ENCODE measurements around the gene ILF2.
A peak's percentile ranks its signal among the peaks of the same experiment; 100 is the strongest.

The ILF2 gene

DNA sequence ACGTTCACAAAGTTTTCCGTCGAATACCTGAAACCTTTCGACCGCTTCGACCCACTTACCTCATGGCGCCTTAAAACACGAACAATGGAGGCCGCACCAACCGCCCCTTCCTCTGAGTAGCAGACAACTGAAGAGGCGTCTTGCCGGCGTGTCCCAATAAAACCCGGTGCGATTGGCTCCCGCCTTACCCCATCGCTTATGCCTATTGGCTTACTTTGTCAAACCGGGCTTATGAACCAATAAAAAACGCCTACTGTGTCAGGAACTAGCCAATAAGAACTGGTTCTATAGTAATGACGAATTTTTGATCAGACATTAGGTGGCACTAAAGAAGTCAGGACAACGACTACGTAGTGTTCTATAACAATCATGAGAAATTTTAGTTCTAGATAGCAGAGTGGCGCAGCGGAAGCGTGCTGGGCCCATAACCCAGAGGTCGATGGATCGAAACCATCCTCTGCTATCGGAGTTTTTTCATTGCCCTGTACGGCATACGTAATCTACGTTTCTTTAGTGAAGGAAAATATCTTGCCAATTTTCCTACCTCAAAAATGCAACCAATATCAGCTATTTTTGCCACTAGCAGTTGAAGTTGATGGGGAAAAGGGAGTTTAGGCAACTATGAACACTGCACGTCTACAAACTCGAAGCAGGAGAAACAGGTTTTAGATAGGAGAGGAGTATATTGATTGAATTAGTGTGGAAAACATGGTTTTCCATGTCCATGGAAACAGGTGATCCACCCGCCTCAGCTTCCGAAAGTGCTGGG is at the start of gene ILF2:
ILF2 (minus strand) TSS at position 135 of the 769 bp plus-strand sequence; CDS start at position 64, 71 bp downstream.
- CTCF ChIA-PET, result interaction anchor here (1.3 to 1.5 kb wide), 2 partner anchors 36 to 77 kb away, joined by 4 to 5 read pairs; no protein-coding TSS in a partner anchor
- POLR2A ChIA-PET, result interaction anchor here (0.6 to 2.1 kb wide), 11 partner anchors 13 to 319 kb away, joined by 3 to 12 read pairs (median 3); partner anchors contain the start of genes CHTOP, CREB3L4, GATAD2B and INTS3
- Histone ChIP-seq H3K4me3 (ENCODE audit: low read depth, low read length) (peak within 1 kb of the TSS; percentile 85), H3K9me3 (ENCODE audit: control insufficient read depth, insufficient read depth, low read depth, low read length) (no peaks in the 10 kb centered on the region), H3K27ac (ENCODE audit: extremely low read depth, low read depth, low read length) (peak within 1 kb of the TSS; percentile 77), H3K36me3 (ENCODE audit: control insufficient read depth in 2 of 2, insufficient read depth in 1 of 2, low read length in 2 of 2) (peaks cover 35 to 43% of the 10 kb centered on the region in 2 experiments), H3K4me1 (ENCODE audit: control insufficient read depth, insufficient read depth, low read length) (no peaks in the 10 kb centered on the region)
- peak; percentile 87 for TF ChIP-seq ZFP69B (tag by site-specific recombination; IDR thresholded peaks at IDR 0.05)
- no peak for TF ChIP-seq GLIS2 (tag by site-specific recombination; IDR thresholded peaks at IDR 0.05)
- no peak for TF ChIP-seq KLF16 (tag by site-specific recombination; IDR thresholded peaks at IDR 0.05)
- TF ChIP-seq, protein P1, sequence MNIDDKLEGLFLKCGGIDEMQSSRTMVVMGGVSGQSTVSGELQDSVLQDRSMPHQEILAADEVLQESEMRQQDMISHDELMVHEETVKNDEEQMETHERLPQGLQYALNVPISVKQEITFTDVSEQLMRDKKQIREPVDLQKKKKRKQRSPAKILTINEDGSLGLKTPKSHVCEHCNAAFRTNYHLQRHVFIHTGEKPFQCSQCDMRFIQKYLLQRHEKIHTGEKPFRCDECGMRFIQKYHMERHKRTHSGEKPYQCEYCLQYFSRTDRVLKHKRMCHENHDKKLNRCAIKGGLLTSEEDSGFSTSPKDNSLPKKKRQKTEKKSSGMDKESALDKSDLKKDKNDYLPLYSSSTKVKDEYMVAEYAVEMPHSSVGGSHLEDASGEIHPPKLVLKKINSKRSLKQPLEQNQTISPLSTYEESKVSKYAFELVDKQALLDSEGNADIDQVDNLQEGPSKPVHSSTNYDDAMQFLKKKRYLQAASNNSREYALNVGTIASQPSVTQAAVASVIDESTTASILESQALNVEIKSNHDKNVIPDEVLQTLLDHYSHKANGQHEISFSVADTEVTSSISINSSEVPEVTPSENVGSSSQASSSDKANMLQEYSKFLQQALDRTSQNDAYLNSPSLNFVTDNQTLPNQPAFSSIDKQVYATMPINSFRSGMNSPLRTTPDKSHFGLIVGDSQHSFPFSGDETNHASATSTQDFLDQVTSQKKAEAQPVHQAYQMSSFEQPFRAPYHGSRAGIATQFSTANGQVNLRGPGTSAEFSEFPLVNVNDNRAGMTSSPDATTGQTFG (tag by site-specific recombination; IDR thresholded peaks at IDR 0.05; ENCODE audit: borderline replicate concordance), result no peak; the same call in 1 of the 2 replicates
- TF ChIP-seq HOXD13 (CRISPR knock-in tag; IDR thresholded peaks at IDR 0.05; ENCODE audit: borderline replicate concordance), result no peak
- TF ChIP-seq ZNF571 (tag by site-specific recombination; IDR thresholded peaks at IDR 0.05), result no peak
- TF ChIP-seq, protein P2, sequence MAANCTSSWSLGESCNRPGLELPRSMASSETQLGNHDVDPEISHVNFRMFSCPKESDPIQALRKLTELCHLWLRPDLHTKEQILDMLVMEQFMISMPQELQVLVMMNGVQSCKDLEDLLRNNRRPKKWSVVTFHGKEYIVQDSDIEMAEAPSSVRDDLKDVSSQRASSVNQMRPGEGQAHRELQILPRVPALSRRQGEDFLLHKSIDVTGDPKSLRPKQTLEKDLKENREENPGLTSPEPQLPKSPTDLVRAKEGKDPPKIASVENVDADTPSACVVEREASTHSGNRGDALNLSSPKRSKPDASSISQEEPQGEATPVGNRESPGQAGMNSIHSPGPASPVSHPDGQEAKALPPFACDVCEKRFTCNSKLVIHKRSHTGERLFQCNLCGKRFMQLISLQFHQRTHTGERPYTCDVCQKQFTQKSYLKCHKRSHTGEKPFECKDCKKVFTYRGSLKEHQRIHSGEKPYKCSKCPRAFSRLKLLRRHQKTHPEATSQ (tag by site-specific recombination; IDR thresholded peaks at IDR 0.05), result peak; percentile 56; the same call in 1 of the 2 replicates
- TF ChIP-seq ZNF302 (tag by site-specific recombination; IDR thresholded peaks at IDR 0.05; ENCODE audit: low read depth), result no peak
- TF ChIP-seq, protein P3, sequence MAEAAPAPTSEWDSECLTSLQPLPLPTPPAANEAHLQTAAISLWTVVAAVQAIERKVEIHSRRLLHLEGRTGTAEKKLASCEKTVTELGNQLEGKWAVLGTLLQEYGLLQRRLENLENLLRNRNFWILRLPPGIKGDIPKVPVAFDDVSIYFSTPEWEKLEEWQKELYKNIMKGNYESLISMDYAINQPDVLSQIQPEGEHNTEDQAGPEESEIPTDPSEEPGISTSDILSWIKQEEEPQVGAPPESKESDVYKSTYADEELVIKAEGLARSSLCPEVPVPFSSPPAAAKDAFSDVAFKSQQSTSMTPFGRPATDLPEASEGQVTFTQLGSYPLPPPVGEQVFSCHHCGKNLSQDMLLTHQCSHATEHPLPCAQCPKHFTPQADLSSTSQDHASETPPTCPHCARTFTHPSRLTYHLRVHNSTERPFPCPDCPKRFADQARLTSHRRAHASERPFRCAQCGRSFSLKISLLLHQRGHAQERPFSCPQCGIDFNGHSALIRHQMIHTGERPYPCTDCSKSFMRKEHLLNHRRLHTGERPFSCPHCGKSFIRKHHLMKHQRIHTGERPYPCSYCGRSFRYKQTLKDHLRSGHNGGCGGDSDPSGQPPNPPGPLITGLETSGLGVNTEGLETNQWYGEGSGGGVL (tag by site-specific recombination; IDR thresholded peaks at IDR 0.05), result no peak
- no peak for TF ChIP-seq GLI2 (tag by site-specific recombination; IDR thresholded peaks at IDR 0.05; ENCODE audit: borderline replicate concordance, low read depth)
- peak; percentile 84 for TF ChIP-seq ZSCAN30 (tag by site-specific recombination; IDR thresholded peaks at IDR 0.05)
- TF ChIP-seq, protein P4, sequence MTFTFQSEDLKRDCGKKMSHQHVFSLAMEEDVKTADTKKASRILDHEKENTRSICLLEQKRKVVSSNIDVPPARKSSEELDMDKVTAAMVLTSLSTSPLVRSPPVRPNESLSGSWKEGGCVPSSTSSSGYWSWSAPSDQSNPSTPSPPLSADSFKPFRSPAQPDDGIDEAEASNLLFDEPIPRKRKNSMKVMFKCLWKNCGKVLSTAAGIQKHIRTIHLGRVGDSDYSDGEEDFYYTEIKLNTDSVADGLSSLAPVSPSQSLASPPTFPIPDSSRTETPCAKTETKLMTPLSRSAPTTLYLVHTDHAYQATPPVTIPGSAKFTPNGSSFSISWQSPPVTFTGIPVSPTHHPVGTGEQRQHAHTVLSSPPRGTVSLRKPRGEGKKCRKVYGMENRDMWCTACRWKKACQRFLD (tag by site-specific recombination; IDR thresholded peaks at IDR 0.05), result no peak
- TF ChIP-seq, protein P5, sequence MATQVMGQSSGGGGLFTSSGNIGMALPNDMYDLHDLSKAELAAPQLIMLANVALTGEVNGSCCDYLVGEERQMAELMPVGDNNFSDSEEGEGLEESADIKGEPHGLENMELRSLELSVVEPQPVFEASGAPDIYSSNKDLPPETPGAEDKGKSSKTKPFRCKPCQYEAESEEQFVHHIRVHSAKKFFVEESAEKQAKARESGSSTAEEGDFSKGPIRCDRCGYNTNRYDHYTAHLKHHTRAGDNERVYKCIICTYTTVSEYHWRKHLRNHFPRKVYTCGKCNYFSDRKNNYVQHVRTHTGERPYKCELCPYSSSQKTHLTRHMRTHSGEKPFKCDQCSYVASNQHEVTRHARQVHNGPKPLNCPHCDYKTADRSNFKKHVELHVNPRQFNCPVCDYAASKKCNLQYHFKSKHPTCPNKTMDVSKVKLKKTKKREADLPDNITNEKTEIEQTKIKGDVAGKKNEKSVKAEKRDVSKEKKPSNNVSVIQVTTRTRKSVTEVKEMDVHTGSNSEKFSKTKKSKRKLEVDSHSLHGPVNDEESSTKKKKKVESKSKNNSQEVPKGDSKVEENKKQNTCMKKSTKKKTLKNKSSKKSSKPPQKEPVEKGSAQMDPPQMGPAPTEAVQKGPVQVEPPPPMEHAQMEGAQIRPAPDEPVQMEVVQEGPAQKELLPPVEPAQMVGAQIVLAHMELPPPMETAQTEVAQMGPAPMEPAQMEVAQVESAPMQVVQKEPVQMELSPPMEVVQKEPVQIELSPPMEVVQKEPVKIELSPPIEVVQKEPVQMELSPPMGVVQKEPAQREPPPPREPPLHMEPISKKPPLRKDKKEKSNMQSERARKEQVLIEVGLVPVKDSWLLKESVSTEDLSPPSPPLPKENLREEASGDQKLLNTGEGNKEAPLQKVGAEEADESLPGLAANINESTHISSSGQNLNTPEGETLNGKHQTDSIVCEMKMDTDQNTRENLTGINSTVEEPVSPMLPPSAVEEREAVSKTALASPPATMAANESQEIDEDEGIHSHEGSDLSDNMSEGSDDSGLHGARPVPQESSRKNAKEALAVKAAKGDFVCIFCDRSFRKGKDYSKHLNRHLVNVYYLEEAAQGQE (tag by site-specific recombination; IDR thresholded peaks at IDR 0.05), result peak; percentile 30; the same call in 1 of the 2 replicates
- TF ChIP-seq ZNF175 (tag by site-specific recombination; IDR thresholded peaks at IDR 0.05), result no peak
- no peak for TF ChIP-seq ZNF433 (tag by site-specific recombination; IDR thresholded peaks at IDR 0.05; ENCODE audit: low read depth)
- peak; percentile 88 for TF ChIP-seq SCRT2 (tag by site-specific recombination; IDR thresholded peaks at IDR 0.05)
- TF ChIP-seq, protein P6, sequence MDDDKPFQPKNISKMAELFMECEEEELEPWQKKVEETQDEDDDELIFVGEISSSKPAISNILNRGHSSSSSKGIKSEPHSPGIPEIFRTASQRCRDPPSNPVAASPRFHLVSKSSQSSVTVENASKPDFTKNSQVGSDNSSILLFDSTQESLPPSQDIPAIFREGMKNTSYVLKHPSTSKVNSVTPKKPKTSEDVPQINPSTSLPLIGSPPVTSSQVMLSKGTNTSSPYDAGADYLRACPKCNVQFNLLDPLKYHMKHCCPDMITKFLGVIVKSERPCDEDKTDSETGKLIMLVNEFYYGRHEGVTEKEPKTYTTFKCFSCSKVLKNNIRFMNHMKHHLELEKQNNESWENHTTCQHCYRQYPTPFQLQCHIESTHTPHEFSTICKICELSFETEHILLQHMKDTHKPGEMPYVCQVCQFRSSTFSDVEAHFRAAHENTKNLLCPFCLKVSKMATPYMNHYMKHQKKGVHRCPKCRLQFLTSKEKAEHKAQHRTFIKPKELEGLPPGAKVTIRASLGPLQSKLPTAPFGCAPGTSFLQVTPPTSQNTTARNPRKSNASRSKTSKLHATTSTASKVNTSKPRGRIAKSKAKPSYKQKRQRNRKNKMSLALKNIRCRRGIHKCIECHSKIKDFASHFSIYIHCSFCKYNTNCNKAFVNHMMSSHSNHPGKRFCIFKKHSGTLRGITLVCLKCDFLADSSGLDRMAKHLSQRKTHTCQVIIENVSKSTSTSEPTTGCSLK (tag by site-specific recombination; IDR thresholded peaks at IDR 0.05), result no peak
- TF ChIP-seq, protein P7, sequence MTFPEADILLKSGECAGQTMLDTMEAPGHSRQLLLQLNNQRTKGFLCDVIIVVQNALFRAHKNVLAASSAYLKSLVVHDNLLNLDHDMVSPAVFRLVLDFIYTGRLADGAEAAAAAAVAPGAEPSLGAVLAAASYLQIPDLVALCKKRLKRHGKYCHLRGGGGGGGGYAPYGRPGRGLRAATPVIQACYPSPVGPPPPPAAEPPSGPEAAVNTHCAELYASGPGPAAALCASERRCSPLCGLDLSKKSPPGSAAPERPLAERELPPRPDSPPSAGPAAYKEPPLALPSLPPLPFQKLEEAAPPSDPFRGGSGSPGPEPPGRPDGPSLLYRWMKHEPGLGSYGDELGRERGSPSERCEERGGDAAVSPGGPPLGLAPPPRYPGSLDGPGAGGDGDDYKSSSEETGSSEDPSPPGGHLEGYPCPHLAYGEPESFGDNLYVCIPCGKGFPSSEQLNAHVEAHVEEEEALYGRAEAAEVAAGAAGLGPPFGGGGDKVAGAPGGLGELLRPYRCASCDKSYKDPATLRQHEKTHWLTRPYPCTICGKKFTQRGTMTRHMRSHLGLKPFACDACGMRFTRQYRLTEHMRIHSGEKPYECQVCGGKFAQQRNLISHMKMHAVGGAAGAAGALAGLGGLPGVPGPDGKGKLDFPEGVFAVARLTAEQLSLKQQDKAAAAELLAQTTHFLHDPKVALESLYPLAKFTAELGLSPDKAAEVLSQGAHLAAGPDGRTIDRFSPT (tag by site-specific recombination; IDR thresholded peaks at IDR 0.05), result no peak
